Measurements from ENCODE around the gene HAUS7. TPM values are rescaled to one million over a fixed set of nuclear protein-coding genes. Genes with fewer than 3 reads are reported as not detected.
"Not testable (repeated sequence)": the region's sequence is repeated elsewhere in the genome, so short reads cannot be mapped to it uniquely, and the experiment has no call there.

Gene HAUS7
- total RNA-seq, 2 donors from 2014 or later, result 18.1 to 35.7 TPM

- no peak for DNase-seq (ENCODE audit: low spot score)
- no peak for TF ChIP-seq POLR2AphosphoS5 (IDR thresholded peaks at IDR 0.05)
- no peak for TF ChIP-seq CTCF (IDR thresholded peaks at IDR 0.05)
- no peak for TF ChIP-seq POLR2A (IDR thresholded peaks at IDR 0.05)
- Histone ChIP-seq H3K27me3 (replicated peaks; ENCODE audit: insufficient read depth) (no peaks in the 10 kb centered on the region), H3K4me1 (replicated peaks) (no peaks in the 10 kb centered on the region), H3K27ac (no peak overlapping the region), H3K9me3 (no peaks in the 10 kb centered on the region), H3K4me3 (no peak overlapping the region), H3K36me3 (no peaks in the 10 kb centered on the region)
- intact Hi-C loops (cut with DNase I), result no loop called here
- 68% methylated on average over 3 of the region's 3 CpGs for WGBS
Measured at GRCh38 chrX:153407736-153408135, 62.6 kb downstream of the HAUS7 start.

DNA sequence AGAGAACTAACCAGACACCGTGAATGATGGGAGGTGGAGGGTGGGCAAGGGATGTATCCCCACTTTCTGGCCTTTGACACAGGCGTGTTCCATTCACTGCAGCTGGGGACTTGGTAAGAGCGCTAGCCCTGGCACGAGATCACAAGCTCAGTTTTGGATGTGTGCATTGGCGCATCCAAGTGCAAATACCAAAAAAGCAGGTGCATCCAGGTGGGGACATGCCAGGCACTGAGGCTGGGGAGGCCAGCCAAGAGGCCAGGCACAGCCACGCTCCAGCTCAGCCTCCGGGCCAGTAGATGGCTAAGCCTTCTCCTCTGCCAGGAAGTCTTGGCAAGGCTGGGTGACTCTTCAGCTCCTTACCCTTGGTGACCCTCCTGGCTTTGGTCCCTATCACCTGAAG lies 63.5 kb downstream of the HAUS7 start:
- intact Hi-C loops (cut with DNase I), result no loop called here
- DNase-seq (ENCODE audit: low spot score), result no peak
- Histone ChIP-seq H3K27ac (no peak overlapping the region), H3K27me3 (replicated peaks; ENCODE audit: insufficient read depth) (no peaks in the 10 kb centered on the region), H3K4me3 (no peak overlapping the region), H3K36me3 (no peaks in the 10 kb centered on the region), H3K4me1 (replicated peaks) (no peaks in the 10 kb centered on the region), H3K9me3 (no peaks in the 10 kb centered on the region)
- TF ChIP-seq POLR2A (IDR thresholded peaks at IDR 0.05), result no peak
- TF ChIP-seq CTCF (IDR thresholded peaks at IDR 0.05), result no peak
- TF ChIP-seq POLR2AphosphoS5 (IDR thresholded peaks at IDR 0.05), result no peak
- WGBS, result 34% methylated on average over 5 of the region's 7 CpGs

DNA sequence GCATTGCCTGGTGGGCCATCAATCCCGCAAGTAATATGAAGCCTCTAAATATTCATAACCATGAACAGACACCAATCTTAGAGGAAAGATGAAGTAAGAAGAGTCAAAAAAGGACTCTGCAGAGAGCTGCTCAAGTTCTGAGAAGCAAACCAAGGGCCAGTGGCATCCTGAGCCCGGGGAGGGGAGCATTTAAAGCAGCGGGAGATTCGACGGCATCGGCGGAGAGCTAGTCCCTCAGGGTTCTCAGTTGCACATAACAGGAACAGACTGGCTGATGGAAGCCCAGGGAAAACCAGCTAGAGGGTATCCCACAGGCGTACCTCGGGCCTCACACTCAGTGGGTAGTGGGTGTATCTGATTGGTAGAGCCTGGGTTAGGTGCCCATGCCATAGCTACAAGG lies 64.4 kb downstream of the HAUS7 start:
- TF ChIP-seq POLR2AphosphoS5 (IDR thresholded peaks at IDR 0.05) (no peak), POLR2A (IDR thresholded peaks at IDR 0.05) (no peak), CTCF (IDR thresholded peaks at IDR 0.05) (no peak)
- H3K4me1 ChIP-seq (replicated peaks), result no peaks in the 10 kb centered on the region
- WGBS, result 96% methylated on average over 9 of the region's 9 CpGs
- no peak overlapping the region for H3K27ac ChIP-seq
- H3K27me3 ChIP-seq (replicated peaks; ENCODE audit: insufficient read depth), result no peaks in the 10 kb centered on the region
- no peak overlapping the region for H3K4me3 ChIP-seq
- H3K36me3 ChIP-seq, result no peaks in the 10 kb centered on the region
- intact Hi-C loops (cut with DNase I), result no loop called here
- no peak for DNase-seq (ENCODE audit: low spot score)
- H3K9me3 ChIP-seq, result no peaks in the 10 kb centered on the region

DNA sequence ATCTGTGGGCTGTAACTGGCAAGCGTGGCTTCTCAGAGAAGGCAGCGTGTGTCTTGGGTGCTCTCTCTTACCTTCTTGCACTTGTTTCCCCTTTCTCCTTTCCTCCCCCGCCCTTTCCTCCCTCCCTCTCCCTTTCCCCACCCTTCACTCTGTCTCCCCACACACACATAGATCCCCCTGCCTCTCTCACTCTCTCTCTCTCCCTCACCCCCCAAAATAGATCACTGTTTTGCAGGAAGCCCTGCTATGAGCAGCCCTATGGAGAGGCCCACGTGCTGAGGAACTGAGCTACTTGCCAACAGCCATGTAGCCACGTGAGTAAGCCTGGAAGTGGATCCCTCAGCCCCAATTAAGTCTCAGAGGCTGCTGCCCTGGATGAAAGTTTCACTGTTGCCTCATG lies 65.0 kb downstream of the HAUS7 start:
- intact Hi-C loops (cut with DNase I), result no loop called here
- Histone ChIP-seq H3K9me3 (no peaks in the 10 kb centered on the region), H3K36me3 (no peaks in the 10 kb centered on the region), H3K4me1 (replicated peaks) (no peaks in the 10 kb centered on the region), H3K27me3 (replicated peaks; ENCODE audit: insufficient read depth) (no peaks in the 10 kb centered on the region), H3K4me3 (no peak overlapping the region), H3K27ac (no peak overlapping the region)
- 55% methylated on average over 5 of the region's 5 CpGs for WGBS
- no peak for DNase-seq (ENCODE audit: low spot score)
- TF ChIP-seq POLR2A (IDR thresholded peaks at IDR 0.05) (no peak), CTCF (IDR thresholded peaks at IDR 0.05) (no peak), POLR2AphosphoS5 (IDR thresholded peaks at IDR 0.05) (no peak)

- WGBS, result 85% methylated on average over 5 of the region's 5 CpGs
- H3K36me3 ChIP-seq; H3K27me3 ChIP-seq (replicated peaks; ENCODE audit: insufficient read depth); H3K27ac ChIP-seq; H3K4me3 ChIP-seq; H3K9me3 ChIP-seq; DNase-seq (ENCODE audit: low spot score); intact Hi-C loops (cut with DNase I); H3K4me1 ChIP-seq (replicated peaks): not testable (repeated sequence)
Measured at GRCh38 chrX:153404333-153404732, 66.0 kb downstream of the HAUS7 start.
